NCI-H2107 treated with DMSO at 0.1 percent for 48 hours (cell line): ENCODE measurements around the gene UBE3B.
"Not testable (repeated sequence)": the region's sequence is repeated elsewhere in the genome, so short reads cannot be mapped to it uniquely, and the experiment has no call there.

Source experiments
- DNase-seq: peaks from one replicate; lab custom pipeline; 2025; ENCODE audit not compliant: unreplicated experiment; lab: John Stamatoyannopoulos, UW

Gene UBE3B

DNA sequence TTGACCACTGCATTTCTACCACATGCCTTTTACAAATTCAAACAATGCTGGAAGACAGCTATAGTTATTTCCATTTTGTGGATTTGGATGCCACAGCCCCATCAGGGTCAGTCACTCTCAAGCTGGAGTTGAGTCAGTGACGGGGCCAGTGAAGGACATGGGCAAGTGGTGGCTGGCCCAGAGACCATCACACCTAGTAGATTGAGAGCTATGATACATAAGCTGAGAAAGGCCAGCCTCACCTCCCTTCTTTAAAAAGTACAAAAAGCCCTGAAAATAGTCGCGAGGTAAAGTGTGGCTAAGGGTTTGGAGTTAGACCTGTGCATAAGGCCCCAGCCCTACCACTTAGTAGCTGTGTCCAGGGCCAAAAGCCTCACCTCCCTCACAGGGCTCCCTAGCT is 4.4 kb upstream of the UBE3B start:
- DNase-seq = no peak

- not testable (repeated sequence) for DNase-seq
Observed at GRCh38 chr12:109473526-109474270, 3.7 kb upstream of the UBE3B start.

DNA sequence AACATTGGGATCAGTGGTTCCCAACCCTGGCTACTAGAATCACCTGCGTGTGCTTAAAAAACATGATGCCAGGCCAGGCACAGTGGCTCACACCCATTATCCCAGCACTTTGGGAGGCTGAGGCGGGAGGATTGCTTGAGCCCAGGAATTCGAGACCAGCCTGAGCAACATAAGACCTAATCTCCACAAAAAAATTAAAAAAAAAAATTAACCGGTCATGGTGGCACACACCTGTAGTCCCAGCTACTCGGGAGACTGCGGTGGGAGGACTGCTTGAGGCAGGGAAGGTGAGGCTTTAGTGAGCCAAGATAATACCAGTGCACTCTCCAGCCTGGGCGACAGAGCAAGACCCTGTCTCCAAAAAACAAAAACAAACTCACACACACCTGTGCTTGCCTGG is 2.3 kb upstream of the UBE3B start:
- no peak for DNase-seq

DNA sequence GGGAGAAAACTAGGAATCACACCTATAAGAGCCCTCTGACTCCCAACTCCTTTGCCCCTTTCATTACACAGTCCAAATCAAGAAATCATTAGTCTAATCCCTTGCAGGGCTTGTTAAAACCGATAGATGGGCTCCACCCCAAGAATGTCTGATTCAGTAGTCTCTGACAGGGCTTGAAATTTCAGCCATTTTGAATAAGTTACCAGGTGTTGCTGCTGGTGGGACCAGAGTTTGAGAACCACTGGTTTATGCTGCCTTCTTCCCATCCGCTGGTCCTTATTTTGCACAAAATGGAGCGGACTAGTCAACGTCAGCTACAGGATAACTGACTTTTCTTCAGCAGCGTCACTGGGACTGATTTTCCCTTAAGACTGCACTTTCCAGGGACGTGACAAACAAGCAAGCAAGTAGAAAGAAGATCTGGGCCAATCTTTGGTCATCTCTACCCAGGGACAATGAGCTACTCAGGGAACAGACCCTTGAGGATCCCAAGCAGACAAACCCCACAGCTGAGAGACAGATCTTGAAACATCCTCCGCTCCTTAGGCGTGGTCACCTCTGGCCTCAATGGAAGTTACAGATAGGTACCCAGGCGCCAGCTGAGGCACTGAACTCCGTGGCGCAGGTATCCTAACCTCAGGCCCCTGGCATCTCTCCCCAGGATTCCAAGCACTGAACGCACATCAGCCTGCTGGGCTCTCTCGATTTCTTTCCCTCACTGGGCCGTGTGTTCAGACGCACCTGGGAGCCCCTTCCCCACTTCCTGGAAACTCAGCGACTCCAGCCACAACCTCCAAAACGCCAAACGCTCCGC is 1.2 kb upstream of the UBE3B start:
- DNase-seq = no peak

DNA sequence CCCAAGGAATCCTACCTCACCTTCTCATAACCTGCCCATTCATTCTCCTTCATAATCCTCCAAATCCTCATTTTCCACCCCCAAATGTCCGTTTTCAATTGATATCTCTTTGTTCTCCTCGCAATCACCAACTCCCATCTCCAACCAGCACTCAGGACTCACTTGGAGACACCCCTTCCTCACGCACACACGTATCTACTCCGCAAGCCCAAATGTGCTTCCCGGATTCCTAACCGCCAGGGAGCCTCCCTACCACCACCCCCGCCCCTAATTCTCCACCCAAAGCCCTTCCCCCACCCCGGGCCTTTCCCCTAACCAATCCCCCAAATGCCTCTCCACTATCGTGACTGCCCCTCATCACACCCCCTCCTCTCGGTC is 638 bp upstream of the UBE3B start:
- DNase-seq = no peak

GRCh38 chr12:109477963-109478315 is 505 bp downstream of the UBE3B start:
- DNase-seq = no peak

GRCh38 chr12:109479761-109480160 is 2.3 kb downstream of the UBE3B start:
- no peak for DNase-seq

- no peak for DNase-seq
Observed at GRCh38 chr12:109480356-109480755, 2.9 kb downstream of the UBE3B start.

- DNase-seq = no peak
Observed at GRCh38 chr12:109481863-109482262, 4.4 kb downstream of the UBE3B start.

DNA sequence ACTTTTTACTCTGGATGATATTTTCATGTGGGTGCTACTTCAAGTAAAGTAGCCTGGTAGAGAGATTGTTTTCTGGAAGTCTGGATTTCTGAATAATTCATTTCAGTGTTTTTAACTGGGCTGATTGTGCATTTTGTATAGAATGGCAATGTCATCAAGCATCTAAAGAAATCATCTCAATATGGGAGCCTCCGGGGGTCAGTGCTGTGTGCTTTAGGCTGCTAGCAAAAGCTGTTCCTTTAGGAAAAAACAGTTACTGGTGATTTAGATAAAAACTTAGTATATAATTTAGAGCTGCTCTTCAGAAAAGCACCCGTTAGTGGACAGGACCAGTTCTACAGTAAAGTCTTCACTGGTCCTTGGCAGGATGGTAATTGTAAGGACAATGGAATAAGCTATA is 5.1 kb downstream of the UBE3B start:
- DNase-seq = no peak

DNA sequence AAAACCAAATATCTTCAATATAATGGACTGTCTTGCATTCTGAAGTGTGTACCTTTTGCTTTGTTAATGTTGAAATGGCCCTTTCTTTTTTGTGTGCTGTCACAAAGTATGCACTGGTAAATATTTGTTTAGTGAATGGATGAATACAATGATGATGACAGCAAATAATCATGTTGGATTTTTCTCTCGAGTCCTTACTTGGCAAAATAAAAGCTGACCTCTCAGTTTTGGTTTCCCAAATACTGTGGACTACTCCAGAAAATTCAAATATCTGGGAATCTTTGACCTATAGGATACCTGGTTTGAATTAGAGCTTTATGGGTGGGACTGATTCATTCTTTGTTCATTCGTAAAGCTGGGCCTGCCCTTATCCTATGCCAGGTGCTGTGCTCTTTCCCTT is 5.5 kb downstream of the UBE3B start:
- no peak for DNase-seq

DNA sequence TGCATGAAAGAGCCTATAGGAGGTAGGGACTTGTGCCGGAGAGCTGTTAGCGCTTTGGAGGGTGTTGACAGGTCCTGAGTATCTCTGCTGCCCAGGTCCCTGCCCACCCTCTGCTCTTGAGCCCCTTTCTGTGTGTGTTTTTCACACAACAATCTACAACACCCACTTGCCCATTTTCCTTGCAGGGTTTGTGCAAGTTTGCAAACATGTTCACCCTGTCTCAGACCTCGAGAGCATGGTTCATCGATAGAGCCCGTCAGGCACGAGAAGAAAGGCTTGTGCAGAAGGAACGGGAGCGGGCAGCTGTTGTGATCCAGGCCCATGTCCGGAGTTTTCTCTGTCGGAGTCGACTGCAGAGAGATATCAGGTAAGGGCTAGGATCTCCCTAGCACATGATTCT is 5.9 kb downstream of the UBE3B start:
- no peak for DNase-seq

DNA sequence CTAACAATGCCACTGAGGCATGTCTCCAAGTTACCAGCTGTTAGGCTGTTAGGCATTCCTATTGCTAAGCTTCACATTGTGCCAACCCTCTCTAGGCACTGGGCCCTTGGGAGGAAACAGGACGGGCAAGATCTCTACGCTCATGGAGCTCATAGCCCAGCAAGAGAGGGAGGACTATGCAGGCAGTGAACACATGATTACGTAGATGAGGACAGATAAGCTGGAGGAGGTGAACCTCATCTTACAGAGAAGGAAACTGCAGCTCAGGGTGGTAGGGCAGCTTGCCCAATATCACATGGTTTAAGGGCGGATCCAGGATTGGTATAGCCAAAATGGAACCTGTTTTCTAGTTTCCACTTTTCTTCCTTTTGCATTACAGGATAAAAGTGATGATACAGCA is 7.8 kb downstream of the UBE3B start:
- DNase-seq = no peak

- no peak for DNase-seq
Observed at GRCh38 chr12:109487181-109488050, 10.0 kb downstream of the UBE3B start.

DNA sequence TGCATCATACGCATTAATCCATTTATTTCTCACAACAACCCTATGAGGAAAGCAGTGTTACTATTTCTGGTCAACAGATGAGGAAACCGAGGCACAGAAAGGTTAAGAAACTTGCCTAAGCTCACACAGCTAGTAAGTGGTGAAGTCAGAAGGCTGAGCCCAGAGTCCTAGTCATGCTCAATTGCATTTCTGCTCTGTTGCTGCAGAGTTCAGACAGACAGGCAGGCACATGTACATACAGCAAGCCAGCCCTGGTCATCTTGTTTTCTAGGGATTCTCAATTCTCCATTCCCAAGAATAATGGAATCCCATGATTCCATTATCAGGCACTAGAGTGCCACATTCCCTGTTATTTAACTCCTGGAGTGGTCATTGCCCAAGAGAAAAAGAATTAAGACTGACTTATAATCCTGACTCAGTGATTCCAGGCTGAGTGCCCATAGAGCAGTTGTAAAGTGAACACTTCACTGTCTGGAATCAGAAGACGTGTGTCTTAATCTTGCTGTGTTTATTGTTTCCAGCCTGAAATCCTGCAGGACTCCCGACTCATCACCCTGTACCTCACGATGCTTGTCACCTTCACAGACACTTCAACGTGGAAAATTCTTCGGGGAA is 10.7 kb downstream of the UBE3B start:
- DNase-seq = no peak

DNA sequence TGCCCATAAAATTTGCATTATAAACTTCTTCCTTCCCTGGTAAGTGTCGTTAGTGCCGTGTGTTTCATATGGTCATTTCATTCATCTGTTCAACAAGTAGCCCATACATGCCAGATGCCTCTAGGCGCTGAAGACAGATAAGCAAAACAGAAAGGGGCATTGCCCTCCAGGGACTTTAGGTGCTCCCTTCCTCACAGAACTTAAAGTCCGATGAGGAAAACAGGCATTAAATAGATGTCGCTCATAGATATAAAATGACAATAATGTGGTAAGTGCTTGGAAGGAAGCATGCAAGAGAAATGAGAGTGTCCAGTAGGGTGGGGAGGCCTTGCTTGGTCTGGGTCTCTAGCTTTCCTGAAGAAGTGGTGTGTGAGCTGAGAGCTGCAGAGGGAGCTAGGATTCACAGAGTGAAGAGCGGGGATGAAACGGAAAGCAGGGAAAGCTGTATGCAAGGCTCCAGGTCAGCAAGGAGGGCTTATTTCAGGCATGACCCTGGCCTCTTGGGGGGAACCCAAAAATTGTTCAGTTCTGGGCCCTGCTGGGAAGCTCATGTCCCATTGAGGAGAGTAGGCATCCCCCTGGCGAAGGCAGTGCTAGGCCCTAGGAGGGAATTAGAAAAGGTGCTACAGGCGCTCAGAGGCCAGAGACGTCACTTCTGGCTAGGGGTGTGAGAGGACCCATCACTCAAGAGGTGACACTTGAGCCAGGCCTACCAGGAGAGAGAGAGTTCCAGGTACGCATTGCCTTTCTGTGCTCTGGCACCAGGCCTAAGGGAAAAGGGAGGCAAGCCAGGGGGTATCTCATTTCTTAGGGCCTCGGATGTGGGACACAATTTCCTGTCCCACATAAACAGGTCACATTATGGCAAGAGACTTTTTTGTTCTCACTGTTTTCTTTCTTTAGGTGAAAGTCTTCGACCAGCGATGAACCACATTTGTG is 11.9 kb downstream of the UBE3B start:
- no peak for DNase-seq

- DNase-seq = no peak
Observed at GRCh38 chr12:109489955-109490565, 12.6 kb downstream of the UBE3B start.

DNA sequence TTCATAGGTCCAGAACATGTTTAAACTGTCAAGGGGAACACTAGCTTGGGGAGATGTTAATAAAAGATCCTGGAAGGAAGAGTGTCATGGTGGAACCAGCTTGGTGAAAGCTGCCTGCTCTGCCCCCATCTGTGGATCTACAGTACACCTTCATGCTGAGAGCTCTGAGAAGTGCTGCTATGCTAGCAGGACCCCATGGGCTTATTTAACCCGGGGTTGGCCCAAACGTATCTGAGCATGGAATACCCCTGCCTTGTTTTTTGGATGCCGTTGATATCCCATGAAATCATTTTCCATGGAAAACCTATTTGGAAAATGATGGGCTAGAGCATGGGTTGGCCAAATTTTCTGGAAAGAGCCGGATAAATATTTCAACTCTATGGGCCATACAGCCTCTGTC is 14.2 kb downstream of the UBE3B start:
- DNase-seq = no peak

DNA sequence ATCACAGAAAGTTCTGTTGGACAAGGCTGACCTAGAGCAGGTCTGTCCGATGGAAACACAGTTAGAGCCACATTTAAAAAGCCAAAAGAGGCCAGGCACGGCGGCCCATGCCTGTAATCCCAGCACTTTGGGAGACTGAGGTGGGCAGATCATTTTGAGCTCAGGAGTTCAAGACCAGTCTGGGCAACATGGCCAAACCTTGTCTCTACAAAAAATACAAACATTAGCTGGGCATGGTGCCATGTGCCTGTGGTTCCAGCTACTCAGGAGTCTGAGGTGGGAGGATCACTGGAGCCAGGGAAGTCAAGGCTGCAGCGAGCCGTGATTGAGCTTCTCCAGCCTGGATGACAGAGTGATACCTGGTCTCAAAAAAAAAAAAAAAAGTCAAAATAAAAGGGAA is 14.9 kb downstream of the UBE3B start:
- no peak for DNase-seq

DNA sequence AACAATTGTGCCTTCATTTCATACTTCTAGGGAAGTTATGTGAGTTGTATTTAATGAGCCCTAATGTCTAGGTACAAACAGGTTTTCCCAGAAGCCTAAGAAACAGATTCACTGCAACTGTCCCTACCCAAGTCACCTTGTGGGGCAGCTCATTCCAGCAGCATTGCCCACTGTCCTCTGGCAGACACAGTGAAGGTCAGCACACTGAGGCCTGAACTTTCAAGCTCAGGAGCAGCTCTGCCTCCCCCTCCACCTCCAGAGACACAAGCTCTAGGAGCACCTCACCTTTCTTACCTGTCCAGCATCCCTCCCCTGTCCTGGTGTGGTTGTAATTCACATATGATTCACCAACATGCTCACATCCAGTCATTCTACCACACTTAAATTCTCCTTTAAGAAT is 15.7 kb downstream of the UBE3B start:
- DNase-seq = no peak
